Epithelial cell of proximal tubule (primary cell): ENCODE data around the gene KCMF1. TPM values are rescaled to one million over a fixed set of nuclear protein-coding genes. Genes with fewer than 3 reads are reported as not detected.
A peak's percentile ranks its signal among the peaks of the same experiment; 100 is the strongest.

ENCODE experiments used
- DNase-seq: peaks from one replicate; pipeline ENCODE4 v3.0.0-alpha.2; 2011; ENCODE audit warnings: low read depth
- H3K4me3 ChIP-seq: 2 replicates; pipeline ENCODE4 v1.5.1; 2011; ENCODE audit warnings: low read depth, mild to moderate bottlenecking, low read length
- total RNA-seq: library from RNA; depleted of rRNA; stranded (reverse); fragments of >200 nt; gene quantifications from 2 replicates; pipeline ENCODE4 v1.2.3, GENCODE V29; 2015
- TF ChIP-seq, protein P1 (sequence below): conservative IDR thresholded peaks from 2 replicates; pipeline ENCODE4 v1.5.1; 2012; ENCODE audit warnings: low read depth, mild to moderate bottlenecking, low read length

KCMF1 gene
- total RNA-seq, 1 donor from 2014 or later = 43.0 TPM

DNA sequence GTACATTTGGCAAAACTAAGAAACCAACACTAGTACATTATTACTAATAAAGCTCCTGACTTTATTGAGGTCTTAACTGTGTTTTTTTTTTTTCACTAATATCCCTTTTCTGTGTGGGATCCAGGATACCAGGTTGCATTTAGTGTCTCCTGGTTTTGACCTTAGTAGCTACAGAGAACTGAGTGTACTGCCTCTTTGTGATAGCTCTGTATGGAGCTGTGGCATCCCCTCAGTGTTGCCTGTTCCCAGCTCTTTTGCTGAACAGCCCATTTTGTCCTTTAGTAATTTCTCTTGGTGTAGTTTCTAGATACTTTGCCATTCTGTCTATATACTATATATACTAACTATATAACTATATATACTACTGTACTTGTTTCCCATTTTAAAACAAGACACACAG lies 31.6 kb downstream of the KCMF1 start:
- TF ChIP-seq, protein P1, sequence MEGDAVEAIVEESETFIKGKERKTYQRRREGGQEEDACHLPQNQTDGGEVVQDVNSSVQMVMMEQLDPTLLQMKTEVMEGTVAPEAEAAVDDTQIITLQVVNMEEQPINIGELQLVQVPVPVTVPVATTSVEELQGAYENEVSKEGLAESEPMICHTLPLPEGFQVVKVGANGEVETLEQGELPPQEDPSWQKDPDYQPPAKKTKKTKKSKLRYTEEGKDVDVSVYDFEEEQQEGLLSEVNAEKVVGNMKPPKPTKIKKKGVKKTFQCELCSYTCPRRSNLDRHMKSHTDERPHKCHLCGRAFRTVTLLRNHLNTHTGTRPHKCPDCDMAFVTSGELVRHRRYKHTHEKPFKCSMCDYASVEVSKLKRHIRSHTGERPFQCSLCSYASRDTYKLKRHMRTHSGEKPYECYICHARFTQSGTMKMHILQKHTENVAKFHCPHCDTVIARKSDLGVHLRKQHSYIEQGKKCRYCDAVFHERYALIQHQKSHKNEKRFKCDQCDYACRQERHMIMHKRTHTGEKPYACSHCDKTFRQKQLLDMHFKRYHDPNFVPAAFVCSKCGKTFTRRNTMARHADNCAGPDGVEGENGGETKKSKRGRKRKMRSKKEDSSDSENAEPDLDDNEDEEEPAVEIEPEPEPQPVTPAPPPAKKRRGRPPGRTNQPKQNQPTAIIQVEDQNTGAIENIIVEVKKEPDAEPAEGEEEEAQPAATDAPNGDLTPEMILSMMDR = no peak
- no peak for DNase-seq
- no peak overlapping the region for H3K4me3 ChIP-seq

DNA sequence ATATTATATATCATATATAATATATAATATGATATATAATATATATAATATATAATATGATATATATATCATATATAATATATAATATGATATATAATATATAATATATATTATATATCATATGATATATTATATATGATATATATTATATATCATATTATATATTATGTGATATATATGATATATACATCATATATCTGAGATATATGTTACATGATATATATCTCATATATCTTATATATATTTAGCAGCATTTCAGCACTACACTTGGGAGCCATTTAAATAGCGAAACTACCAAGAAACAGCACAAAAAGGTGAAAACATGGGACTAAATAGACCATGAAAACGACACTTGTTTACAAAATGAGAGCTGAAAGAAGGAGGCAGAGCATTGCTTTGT lies 37.3 kb downstream of the KCMF1 start:
- TF ChIP-seq, protein P1 = no peak
- no peak overlapping the region for H3K4me3 ChIP-seq
- DNase-seq = no peak

GRCh38 chr2:85009019-85009618 lies 38.2 kb downstream of the KCMF1 start:
- TF ChIP-seq, protein P1 = no peak
- no peak overlapping the region for H3K4me3 ChIP-seq
- no peak for DNase-seq

DNA sequence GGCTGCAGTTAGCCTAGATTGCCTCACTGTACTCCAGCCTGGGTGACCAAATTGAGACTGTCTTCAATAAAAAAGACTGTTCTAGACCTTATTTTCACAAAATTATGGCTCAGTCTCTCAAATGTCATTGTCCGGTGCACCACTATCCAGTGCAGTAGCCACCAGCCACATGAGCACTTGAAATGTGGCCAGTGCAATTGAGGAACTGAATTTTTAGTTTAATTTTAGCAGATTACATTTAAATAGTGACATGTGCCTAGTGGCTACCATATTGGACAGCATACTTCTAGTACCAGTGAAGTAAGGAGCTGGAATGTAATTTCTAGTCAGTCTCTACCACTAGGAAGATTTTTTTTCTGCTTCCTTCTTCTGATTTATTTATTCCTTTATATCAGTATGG lies 39.4 kb downstream of the KCMF1 start:
- DNase-seq = no peak
- H3K4me3 ChIP-seq = no peak overlapping the region
- TF ChIP-seq, protein P1 = no peak

GRCh38 chr2:85011098-85011497 lies 40.1 kb downstream of the KCMF1 start:
- no peak for DNase-seq
- H3K4me3 ChIP-seq = no peak overlapping the region
- TF ChIP-seq, protein P1 = no peak

- TF ChIP-seq, protein P1 = peak; percentile 36
- no peak overlapping the region for H3K4me3 ChIP-seq
- DNase-seq = no peak
These were observed 40.8 kb downstream of the KCMF1 start for GRCh38 chr2:85011747-85012146.

- TF ChIP-seq, protein P1 = no peak
- DNase-seq = no peak
- H3K4me3 ChIP-seq = no peak overlapping the region
These were observed 41.5 kb downstream of the KCMF1 start for GRCh38 chr2:85012431-85012830.
